Prostate gland (tissue), 2 donors: ENCODE results near the gene NFIC.

Source experiments
- CTCF ChIP-seq, 4 experiments: fragments of 200-600 bp in 2 of 4; fragments of 450-650 bp in 2 of 4; sonication (generic) in 2 of 4; IDR thresholded peaks; 1 replicate in 3 of 4; 2 replicates in 1 of 4; pipeline ENCODE4 v1.5.1; 2016 to 2019; ENCODE audit warnings: antibody characterized with exemption in 4 of 4, mild to moderate bottlenecking in 2 of 4, moderate library complexity in 2 of 4
- POLR2A ChIP-seq: fragments of 450-650 bp; IDR thresholded peaks from one replicate; pipeline ENCODE4 v1.6.1; 2016; ENCODE audit warnings: antibody characterized with exemption, mild to moderate bottlenecking
- POLR2AphosphoS5 ChIP-seq: sonication (generic); formaldehyde crosslinking; IDR thresholded peaks from one replicate; pipeline ENCODE4 v1.6.1; 2017; ENCODE audit warnings: antibody characterized with exemption

GRCh38 chr19:3433313-3433712 is 66.9 kb downstream of the NFIC start:
- TF ChIP-seq POLR2A (no peak), CTCF (IDR thresholded peaks at IDR 0.05) (no peak), POLR2AphosphoS5 (no peak)
